Activated CD4-positive, alpha-beta T cell treated with anti-CD3 and anti-CD28 coated beads, Interleukin-2, amount 10 ng/mL, durations not matched to agents 7 days and 5 days (primary cell): ENCODE data around the gene FBXL4. TPM values are rescaled to one million over a fixed set of nuclear protein-coding genes. Genes with fewer than 3 reads are reported as not detected.

Experiments used
- CTCF ChIA-PET: fragments of 350-600 bp; sonication (Branson Sonifier 250); formaldehyde crosslinking; loops from one replicate; lab custom pipeline; 2021; ENCODE audit warnings: antibody characterized with exemption; lab: Charles Lee
- POLR2A ChIA-PET: fragments of 350-600 bp; sonication (Branson Sonifier 250); formaldehyde crosslinking; loops from one replicate; lab custom pipeline; 2021; ENCODE audit warnings: antibody characterized with exemption; lab: Charles Lee
- DNase-seq: peaks from one replicate; pipeline ENCODE4 v3.0.0-alpha.2; 2020
- H3K27ac Mint-ChIP-seq: one replicate; pipeline ENCODE4 v1.8.0; 2021; ENCODE audit warnings: mild to moderate bottlenecking, moderate library complexity, mixed read lengths
- H3K27me3 Mint-ChIP-seq: one replicate; pipeline ENCODE4 v1.8.0; 2021; ENCODE audit warnings: mixed read lengths
- H3K36me3 Mint-ChIP-seq: one replicate; pipeline ENCODE4 v1.8.0; 2021; ENCODE audit warnings: low read depth, mixed read lengths
- H3K4me1 Mint-ChIP-seq: one replicate; pipeline ENCODE4 v1.8.0; 2021; ENCODE audit warnings: mixed read lengths
- H3K4me3 Mint-ChIP-seq: one replicate; pipeline ENCODE4 v1.8.0; 2021; ENCODE audit warnings: mild to moderate bottlenecking, moderate library complexity, mixed read lengths
- H3K9me3 Mint-ChIP-seq: one replicate; pipeline ENCODE4 v1.8.0; 2021; ENCODE audit warnings: mixed read lengths
- total RNA-seq, 2 experiments: library from RNA; stranded (reverse); gene quantifications; one replicate each; pipeline ENCODE4 v1.2.3, GENCODE V29; 2021

Gene FBXL4
- total RNA-seq, 2 experiments from 2014 or later: 11.2 to 12.6 TPM

DNA sequence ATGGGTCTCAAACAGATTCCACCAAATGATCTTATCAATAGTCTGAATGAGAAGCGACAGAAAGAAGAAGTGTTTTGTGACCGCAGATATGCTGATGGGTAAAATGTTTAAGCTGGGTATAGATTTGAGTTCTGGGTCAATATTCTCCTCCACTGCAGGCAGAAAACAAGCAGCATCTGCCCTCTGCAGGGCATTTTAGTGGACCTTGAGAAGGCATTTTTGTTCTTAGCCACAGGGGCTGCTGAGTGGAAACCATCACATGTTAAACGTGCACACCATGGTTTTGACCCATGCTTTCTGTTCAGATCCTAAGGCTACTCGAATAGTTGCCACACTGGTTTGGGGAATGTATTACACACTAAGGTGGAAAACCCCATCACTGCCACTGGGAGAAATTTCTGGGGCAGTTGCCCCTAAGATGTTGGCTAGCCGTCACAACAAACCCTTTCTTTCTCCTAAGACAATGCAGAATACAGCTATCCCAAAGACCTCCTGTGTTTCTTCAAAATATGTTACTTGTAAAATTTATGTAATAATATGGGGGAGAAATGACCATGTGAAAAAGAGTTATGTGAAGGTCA is 107.9 kb downstream of the FBXL4 start:
- Mint-ChIP-seq H3K4me3 (no peak overlapping the region), H3K36me3 (peaks cover 2% of the 10 kb centered on the region), H3K4me1 (peaks cover 15% of the 10 kb centered on the region), H3K27me3 (peaks cover 82% of the 10 kb centered on the region), H3K27ac (no peak overlapping the region), H3K9me3 (no peaks in the 10 kb centered on the region)
- DNase-seq: no peak
- CTCF ChIA-PET: no interaction called here
- POLR2A ChIA-PET: no interaction called here

GRCh38 chr6:98838975-98839374 is 108.8 kb downstream of the FBXL4 start:
- CTCF ChIA-PET: no interaction called here
- DNase-seq: no peak
- Mint-ChIP-seq H3K4me1 (peaks cover 13% of the 10 kb centered on the region), H3K4me3 (no peak overlapping the region), H3K36me3 (peaks cover 2% of the 10 kb centered on the region), H3K9me3 (no peaks in the 10 kb centered on the region), H3K27ac (no peak overlapping the region), H3K27me3 (peaks cover 81% of the 10 kb centered on the region)
- POLR2A ChIA-PET: no interaction called here

DNA sequence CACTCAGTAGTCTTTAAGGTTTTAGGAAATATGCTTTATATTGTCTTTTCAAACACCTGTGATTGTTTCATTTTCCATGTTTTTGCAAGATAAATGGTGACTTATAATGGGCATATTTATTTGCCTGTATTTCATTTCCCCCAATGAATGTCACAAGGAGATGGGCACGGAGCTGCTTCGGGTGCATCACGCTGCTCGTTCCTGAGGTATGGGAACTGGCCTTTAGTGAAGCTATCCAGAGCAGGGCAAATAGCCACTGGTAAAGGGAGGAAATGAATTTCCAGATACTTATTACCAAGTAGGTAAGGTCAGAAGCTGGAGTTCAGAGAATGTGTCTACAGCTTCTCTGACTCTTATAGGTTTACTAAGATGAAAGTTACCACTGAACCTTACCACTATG is 109.7 kb downstream of the FBXL4 start:
- ChIA-PET CTCF (interaction anchor here (0.7 kb wide), 1 partner anchor 214 kb away, joined by 3 read pairs; no protein-coding TSS in a partner anchor), POLR2A (no interaction called here)
- H3K27me3 Mint-ChIP-seq: peaks cover 82% of the 10 kb centered on the region
- H3K4me1 Mint-ChIP-seq: peaks cover 20% of the 10 kb centered on the region
- H3K4me3 Mint-ChIP-seq: no peak overlapping the region
- H3K9me3 Mint-ChIP-seq: no peaks in the 10 kb centered on the region
- DNase-seq: no peak
- H3K27ac Mint-ChIP-seq: no peak overlapping the region
- H3K36me3 Mint-ChIP-seq: peaks cover 2% of the 10 kb centered on the region

GRCh38 chr6:98836962-98837944 is 110.5 kb downstream of the FBXL4 start:
- Mint-ChIP-seq H3K4me3 (no peak overlapping the region), H3K9me3 (no peaks in the 10 kb centered on the region), H3K4me1 (peaks cover 25% of the 10 kb centered on the region), H3K27me3 (peaks cover 81% of the 10 kb centered on the region), H3K27ac (no peak overlapping the region), H3K36me3 (peaks cover 2% of the 10 kb centered on the region)
- ChIA-PET CTCF (no interaction called here), POLR2A (interaction anchor here (0.7 kb wide), 1 partner anchor 15 kb away, joined by 5 read pairs; no protein-coding TSS in a partner anchor)
- no peak for DNase-seq

DNA sequence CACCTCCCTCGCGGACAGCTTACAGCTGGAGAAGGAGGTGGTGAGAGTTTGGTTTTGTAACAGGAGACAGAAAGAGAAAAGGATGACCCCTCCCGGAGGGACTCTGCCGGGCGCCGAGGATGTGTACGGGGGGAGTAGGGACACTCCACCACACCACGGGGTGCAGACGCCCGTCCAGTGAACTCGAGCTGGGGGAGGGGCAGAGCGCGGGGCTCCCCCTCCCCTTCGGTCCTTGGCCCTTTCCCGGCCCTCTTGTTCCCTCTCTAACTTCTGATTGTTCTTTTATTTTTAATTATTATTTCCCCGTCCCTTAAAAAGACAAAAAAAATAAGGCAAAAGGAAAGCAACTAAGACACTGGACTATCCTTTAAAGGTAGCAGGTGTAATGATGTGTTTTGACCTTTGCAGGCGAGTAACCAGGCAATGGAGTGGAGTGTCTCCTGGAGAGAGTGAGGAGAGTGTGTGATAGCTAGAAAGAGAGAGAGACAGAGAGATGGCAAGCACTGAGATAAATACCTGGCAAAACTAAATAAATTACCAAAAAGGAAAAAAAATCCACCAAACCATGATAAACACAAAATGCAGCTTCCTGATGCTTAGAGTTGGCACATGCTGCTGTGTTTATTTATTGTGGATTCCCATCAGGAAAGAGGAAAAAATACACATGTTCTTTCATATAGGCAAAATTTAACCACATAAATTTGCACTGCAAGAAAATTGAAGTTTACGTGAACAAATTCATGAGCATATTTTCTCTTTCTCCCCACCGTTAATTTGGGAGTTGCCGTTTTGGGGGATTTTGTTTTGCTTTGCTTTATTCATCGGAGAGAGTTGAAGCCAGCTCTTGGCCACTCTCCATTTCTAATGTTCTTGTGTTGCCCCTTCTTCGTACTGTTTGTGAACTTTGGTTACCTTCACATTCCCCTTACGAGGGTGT is 111.5 kb downstream of the FBXL4 start:
- Mint-ChIP-seq H3K9me3 (no peaks in the 10 kb centered on the region), H3K4me3 (peak overlapping the region; percentile 43), H3K4me1 (peaks cover 28% of the 10 kb centered on the region), H3K36me3 (peaks cover 2% of the 10 kb centered on the region), H3K27ac (no peak overlapping the region), H3K27me3 (peaks cover 80% of the 10 kb centered on the region)
- ChIA-PET POLR2A (no interaction called here), CTCF (interaction anchor here (1.4 kb wide), 1 partner anchor 9 kb away, joined by 3 read pairs; no protein-coding TSS in a partner anchor)
- DNase-seq: no peak

DNA sequence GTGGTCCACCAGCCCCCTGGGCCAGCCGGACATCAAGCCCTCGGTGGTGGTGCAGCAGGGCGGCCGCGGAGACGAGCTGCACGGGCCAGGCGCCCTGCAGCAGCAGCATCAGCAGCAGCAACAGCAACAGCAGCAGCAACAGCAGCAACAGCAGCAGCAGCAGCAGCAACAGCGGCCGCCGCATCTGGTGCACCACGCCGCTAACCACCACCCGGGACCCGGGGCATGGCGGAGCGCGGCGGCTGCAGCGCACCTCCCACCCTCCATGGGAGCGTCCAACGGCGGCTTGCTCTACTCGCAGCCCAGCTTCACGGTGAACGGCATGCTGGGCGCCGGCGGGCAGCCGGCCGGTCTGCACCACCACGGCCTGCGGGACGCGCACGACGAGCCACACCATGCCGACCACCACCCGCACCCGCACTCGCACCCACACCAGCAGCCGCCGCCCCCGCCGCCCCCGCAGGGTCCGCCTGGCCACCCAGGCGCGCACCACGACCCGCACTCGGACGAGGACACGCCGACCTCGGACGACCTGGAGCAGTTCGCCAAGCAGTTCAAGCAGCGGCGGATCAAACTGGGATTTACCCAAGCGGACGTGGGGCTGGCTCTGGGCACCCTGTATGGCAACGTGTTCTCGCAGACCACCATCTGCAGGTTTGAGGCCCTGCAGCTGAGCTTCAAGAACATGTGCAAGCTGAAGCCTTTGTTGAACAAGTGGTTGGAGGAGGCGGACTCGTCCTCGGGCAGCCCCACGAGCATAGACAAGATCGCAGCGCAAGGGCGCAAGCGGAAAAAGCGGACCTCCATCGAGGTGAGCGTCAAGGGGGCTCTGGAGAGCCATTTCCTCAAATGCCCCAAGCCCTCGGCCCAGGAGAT is 112.4 kb downstream of the FBXL4 start:
- POLR2A ChIA-PET: no interaction called here
- Mint-ChIP-seq H3K4me3 (no peak overlapping the region), H3K27ac (no peak overlapping the region), H3K27me3 (peaks cover 83% of the 10 kb centered on the region), H3K9me3 (no peaks in the 10 kb centered on the region), H3K4me1 (peaks cover 34% of the 10 kb centered on the region), H3K36me3 (peaks cover 2% of the 10 kb centered on the region)
- no peak for DNase-seq
- CTCF ChIA-PET: interaction anchor here (1.4 kb wide), 1 partner anchor 10 kb away, joined by 3 read pairs; no protein-coding TSS in a partner anchor

DNA sequence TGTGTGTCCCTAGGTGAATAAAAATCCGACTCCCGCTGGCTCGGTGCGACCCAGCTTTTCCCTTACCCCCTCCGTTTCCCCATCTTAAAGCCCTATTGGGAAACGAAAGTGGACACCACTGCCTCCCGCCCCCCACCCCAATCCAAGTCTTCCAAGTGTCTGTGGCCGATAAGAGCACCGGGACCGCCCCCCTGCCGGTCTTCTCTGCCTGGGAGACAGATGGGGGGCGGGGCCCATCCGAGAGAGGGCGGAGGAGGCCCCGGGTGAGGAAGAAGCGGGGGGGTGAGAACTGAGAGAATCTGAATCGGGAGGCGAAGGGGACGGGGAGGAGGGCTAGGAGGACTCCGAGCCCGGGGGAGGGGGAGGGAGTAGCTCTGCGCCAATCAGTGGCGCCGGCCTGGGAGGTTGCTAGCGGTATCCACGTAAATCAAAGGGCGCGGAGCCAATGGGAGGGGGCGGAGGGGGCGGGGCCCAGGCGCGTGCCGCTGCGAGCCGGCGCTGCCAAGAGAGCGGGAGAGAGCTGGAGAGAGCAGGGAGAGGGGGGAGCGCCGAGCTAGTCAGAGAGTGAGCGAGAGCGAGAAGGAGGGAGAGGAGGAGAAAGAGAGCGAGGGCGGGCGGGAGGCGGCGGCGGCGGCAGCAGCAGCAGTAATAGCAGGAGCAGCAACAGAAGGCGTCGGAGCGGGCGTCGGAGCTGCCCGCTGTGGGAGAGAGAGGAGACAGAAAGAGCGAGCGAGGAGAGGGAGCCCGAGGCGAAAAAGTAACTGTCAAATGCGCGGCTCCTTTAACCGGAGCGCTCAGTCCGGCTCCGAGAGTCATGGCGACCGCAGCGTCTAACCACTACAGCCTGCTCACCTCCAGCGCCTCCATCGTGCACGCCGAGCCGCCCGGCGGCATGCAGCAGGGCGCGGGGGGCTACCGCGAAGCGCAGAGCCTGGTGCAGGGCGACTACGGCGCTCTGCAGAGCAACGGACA is 113.4 kb downstream of the FBXL4 start, which contains the start of gene POU3F2:
Gene POU3F2 (plus strand): TSS at position 515 of the 972 bp plus-strand sequence. CDS start 300 bp downstream, at position 815.
- peaks cover 2% of the 10 kb centered on the region for H3K36me3 Mint-ChIP-seq
- H3K9me3 Mint-ChIP-seq: no peaks in the 10 kb centered on the region
- H3K27ac Mint-ChIP-seq: peak within 1 kb of the TSS; percentile 63
- ChIA-PET POLR2A (no interaction called here), CTCF (interaction anchor here (1.4 kb wide), 1 partner anchor 13 kb away, joined by 3 read pairs; no protein-coding TSS in a partner anchor)
- H3K4me3 Mint-ChIP-seq: peak within 1 kb of the TSS; percentile 73
- peaks cover 82% of the 10 kb centered on the region for H3K27me3 Mint-ChIP-seq
- peaks cover 34% of the 10 kb centered on the region for H3K4me1 Mint-ChIP-seq
- peak; percentile 63 for DNase-seq

GRCh38 chr6:98833307-98834059 is 114.3 kb downstream of the FBXL4 start:
- Mint-ChIP-seq H3K9me3 (no peaks in the 10 kb centered on the region), H3K27me3 (peaks cover 84% of the 10 kb centered on the region), H3K27ac (peak overlapping the region; percentile 63), H3K4me1 (peaks cover 36% of the 10 kb centered on the region), H3K4me3 (peak overlapping the region; percentile 73), H3K36me3 (peaks cover 2% of the 10 kb centered on the region)
- CTCF ChIA-PET: interaction anchor here (1.1 to 1.4 kb wide), 2 partner anchors 12 to 13 kb away, joined by 3 read pairs; no protein-coding TSS in a partner anchor
- DNase-seq: no peak
- POLR2A ChIA-PET: no interaction called here

DNA sequence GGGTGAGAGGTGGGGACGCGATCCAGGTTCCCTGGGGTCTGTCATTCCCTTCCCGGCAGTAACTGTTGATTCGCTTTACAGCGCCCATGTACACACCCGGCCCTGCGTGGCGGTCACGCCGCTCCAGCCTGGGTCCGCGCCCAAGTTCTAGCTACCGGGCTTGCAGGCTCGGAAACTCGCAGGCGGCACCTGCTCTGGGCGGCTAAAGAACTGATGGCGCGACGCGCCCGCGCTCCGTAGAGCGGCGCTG is 114.8 kb downstream of the FBXL4 start:
- CTCF ChIA-PET: interaction anchor here (0.6 to 1.4 kb wide), 3 partner anchors 12 to 651 kb away, joined by 3 read pairs; no protein-coding TSS in a partner anchor
- H3K4me3 Mint-ChIP-seq: peak overlapping the region; percentile 73
- no peak for DNase-seq
- peaks cover 2% of the 10 kb centered on the region for H3K36me3 Mint-ChIP-seq
- peaks cover 85% of the 10 kb centered on the region for H3K27me3 Mint-ChIP-seq
- peaks cover 39% of the 10 kb centered on the region for H3K4me1 Mint-ChIP-seq
- POLR2A ChIA-PET: no interaction called here
- no peak overlapping the region for H3K27ac Mint-ChIP-seq
- H3K9me3 Mint-ChIP-seq: no peaks in the 10 kb centered on the region
